Head of caudate nucleus (tissue), 42 donors: ENCODE results near the gene FLYWCH1.

Source experiments
- DNase-seq, 42 donors: peaks; one replicate each; pipeline versions ENCODE4 v3.0.0 to v3.0.0-alpha.2; 2020 to 2021; ENCODE audit warnings: mixed read lengths in 7 of 42
- intact Hi-C: fragments of 100-400 bp; cut with DNase I; formaldehyde crosslinking; loops from one replicate; pipeline ENCODE4 v1.15.0; 2022

The FLYWCH1 gene

GRCh38 chr16:2987833-2988232, 76.1 kb downstream of the FLYWCH1 start:
- DNase-seq: no peak

GRCh38 chr16:2988590-2989099, 76.9 kb downstream of the FLYWCH1 start:
- no peak for DNase-seq
- intact Hi-C loops: no loop called here

More at GRCh38 chr16:2987833-2988232, 76.1 kb downstream of the FLYWCH1 start:
- intact Hi-C loops: no loop called here

GRCh38 chr16:2990891-2991290, 79.2 kb downstream of the FLYWCH1 start:
- no peak for DNase-seq
- intact Hi-C loops: no loop called here

GRCh38 chr16:2991566-2992261, 80.0 kb downstream of the FLYWCH1 start:
- intact Hi-C loops: no loop called here

GRCh38 chr16:2992383-2993081, 80.8 kb downstream of the FLYWCH1 start:
- intact Hi-C loops: no loop called here
- no peak for DNase-seq

More at GRCh38 chr16:2991566-2992261, 80.0 kb downstream of the FLYWCH1 start:
- no peak for DNase-seq

GRCh38 chr16:2996298-2996697, 84.6 kb downstream of the FLYWCH1 start:
- DNase-seq: no peak
- intact Hi-C loops: no loop called here

- no peak for DNase-seq
- intact Hi-C loops: no loop called here
Measured at GRCh38 chr16:2999929-3000328, 88.2 kb downstream of the FLYWCH1 start.

GRCh38 chr16:3000540-3000939, 88.8 kb downstream of the FLYWCH1 start:
- no peak for DNase-seq
- intact Hi-C loops: no loop called here
